Measurements from ENCODE around the gene SMARCD1.

- peak; percentile 95 for TF ChIP-seq CTCF (IDR thresholded peaks at IDR 0.05; ENCODE audit: poor library complexity)
- no peak for TF ChIP-seq EZH2 (IDR thresholded peaks at IDR 0.05; ENCODE audit: borderline replicate concordance)
- TF ChIP-seq EZH2phosphoT487 (IDR thresholded peaks at IDR 0.05; ENCODE audit: low read depth, severe bottlenecking, unreplicated experiment) = no peak
These were observed 29.1 kb upstream of the SMARCD1 start for GRCh38 chr12:50055831-50056638.
